ENCODE measurements around the gene NKIRAS1. TPM values are rescaled to one million over a fixed set of nuclear protein-coding genes. Genes with fewer than 3 reads are reported as not detected.
A peak's percentile ranks its signal among the peaks of the same experiment; 100 is the strongest.

NKIRAS1 gene
- total and polyA plus RNA-seq, 2 donors (not counting 1 experiment from before 2014, with no cell fraction given) = 1.6 to 4.7 TPM

DNA sequence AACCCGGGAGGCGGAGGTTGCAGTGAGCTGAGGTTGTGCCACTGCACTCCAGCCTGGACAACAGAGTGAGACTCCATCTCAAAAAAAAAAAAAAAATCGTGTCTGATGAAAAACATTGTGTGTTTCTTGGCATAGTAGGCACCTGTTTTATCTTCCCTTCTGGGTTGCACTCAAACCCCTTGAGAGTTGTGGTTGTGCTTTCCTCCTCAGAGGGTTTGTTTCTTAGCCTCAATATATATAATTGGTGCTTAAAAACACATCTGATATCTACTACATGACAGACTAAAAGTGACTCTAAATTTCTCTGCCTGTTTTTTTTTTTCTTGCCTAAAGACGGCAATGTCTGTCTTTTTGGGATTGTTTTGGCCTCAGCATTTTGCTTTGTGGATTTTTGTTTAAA is 35.9 kb upstream of the NKIRAS1 start:
- Mint-ChIP-seq H3K4me1 (peaks cover 70% of the 10 kb centered on the region), H3K4me3 (peak overlapping the region; percentile 75), H3K27ac (peak overlapping the region; percentile 88), H3K9me3 (ENCODE audit: insufficient read depth) (peaks cover 3% of the 10 kb centered on the region), H3K27me3 (no peaks in the 10 kb centered on the region)
- TF ChIP-seq EZH2 (IDR thresholded peaks at IDR 0.05; ENCODE audit: borderline replicate concordance, insufficient read depth, low read depth, low read length, poor library complexity, severe bottlenecking) = no peak
- TF ChIP-seq, protein P1, sequence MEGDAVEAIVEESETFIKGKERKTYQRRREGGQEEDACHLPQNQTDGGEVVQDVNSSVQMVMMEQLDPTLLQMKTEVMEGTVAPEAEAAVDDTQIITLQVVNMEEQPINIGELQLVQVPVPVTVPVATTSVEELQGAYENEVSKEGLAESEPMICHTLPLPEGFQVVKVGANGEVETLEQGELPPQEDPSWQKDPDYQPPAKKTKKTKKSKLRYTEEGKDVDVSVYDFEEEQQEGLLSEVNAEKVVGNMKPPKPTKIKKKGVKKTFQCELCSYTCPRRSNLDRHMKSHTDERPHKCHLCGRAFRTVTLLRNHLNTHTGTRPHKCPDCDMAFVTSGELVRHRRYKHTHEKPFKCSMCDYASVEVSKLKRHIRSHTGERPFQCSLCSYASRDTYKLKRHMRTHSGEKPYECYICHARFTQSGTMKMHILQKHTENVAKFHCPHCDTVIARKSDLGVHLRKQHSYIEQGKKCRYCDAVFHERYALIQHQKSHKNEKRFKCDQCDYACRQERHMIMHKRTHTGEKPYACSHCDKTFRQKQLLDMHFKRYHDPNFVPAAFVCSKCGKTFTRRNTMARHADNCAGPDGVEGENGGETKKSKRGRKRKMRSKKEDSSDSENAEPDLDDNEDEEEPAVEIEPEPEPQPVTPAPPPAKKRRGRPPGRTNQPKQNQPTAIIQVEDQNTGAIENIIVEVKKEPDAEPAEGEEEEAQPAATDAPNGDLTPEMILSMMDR (IDR thresholded peaks at IDR 0.05) = no peak
- intact Hi-C loops (cut with micrococcal nuclease) = loop anchor here (1.0 to 10.0 kb wide), 2 partner anchors 95 to 1832 kb away; partner anchors contain the start of gene NGLY1
- POLR2A ChIA-PET = interaction anchor here (0.5 to 0.9 kb wide), 2 partner anchors 36 to 51 kb away, joined by 3 read pairs; partner anchors contain the start of genes NKIRAS1 and RPL15
- CTCF ChIA-PET = interaction anchor here (0.9 kb wide), 1 partner anchor 64 kb away, joined by 3 read pairs; no protein-coding TSS in a partner anchor
- ATAC-seq (ENCODE audit: low read depth) (peak; percentile 97), DNase-seq (peak; percentile 81)
- Histone ChIP-seq H4K20me1 (ENCODE audit: control insufficient read depth, insufficient read depth, low read length, poor library complexity, severe bottlenecking) (peaks cover 91% of the 10 kb centered on the region), H3K79me2 (ENCODE audit: control insufficient read depth, insufficient read depth, low read length) (peaks cover 95% of the 10 kb centered on the region), H3K4me2 (replicated peaks; ENCODE audit: low read depth, low read length, poor library complexity, severe bottlenecking) (peak overlapping the region; percentile 61), H3K27me3 (replicated peaks in 1 of 4; ENCODE audit: control extremely low read depth in 1 of 4, control insufficient read depth in 3 of 4, insufficient read depth in 4 of 4, low read length in 3 of 4) (no peaks in the 10 kb centered on the region), H3K4me3 (ENCODE audit: control extremely low read depth in 1 of 5, extremely low read depth in 1 of 5, insufficient read depth in 1 of 5, low read depth in 2 of 5, low read length in 4 of 5) (peak overlapping the region in 2 of 5 experiments; percentile 25 to 27), H2AFZ (ENCODE audit: insufficient read depth, low read depth, low read length, poor library complexity, severe bottlenecking) (no peak overlapping the region), H3K4me1 (ENCODE audit: control insufficient read depth in 2 of 2, insufficient read depth in 2 of 2, low read length in 2 of 2) (peaks cover 47% of the 10 kb centered on the region in 2 donors), H3K36me3 (replicated peaks in 1 of 2; ENCODE audit: control extremely low read depth in 1 of 2, control insufficient read depth in 1 of 2, extremely low read depth in 1 of 2, insufficient read depth in 2 of 2, low read length in 1 of 2) (peaks cover 2 to 10% of the 10 kb centered on the region in 2 experiments), H3K9ac (ENCODE audit: low read length) (peak overlapping the region; percentile 38), H3K27ac (ENCODE audit: low read length in 2 of 2) (peak overlapping the region; percentile 29 to 30), H3K9me3 (ENCODE audit: control extremely low read depth in 1 of 3, control insufficient read depth in 2 of 3, insufficient read depth in 1 of 3, low read length in 2 of 3) (peaks cover 0 to 5% (median 2%) of the 10 kb centered on the region in 3 donors)
- 50% methylated on average over 2 of the region's 4 CpGs for WGBS (ENCODE audit: insufficient coverage)

DNA sequence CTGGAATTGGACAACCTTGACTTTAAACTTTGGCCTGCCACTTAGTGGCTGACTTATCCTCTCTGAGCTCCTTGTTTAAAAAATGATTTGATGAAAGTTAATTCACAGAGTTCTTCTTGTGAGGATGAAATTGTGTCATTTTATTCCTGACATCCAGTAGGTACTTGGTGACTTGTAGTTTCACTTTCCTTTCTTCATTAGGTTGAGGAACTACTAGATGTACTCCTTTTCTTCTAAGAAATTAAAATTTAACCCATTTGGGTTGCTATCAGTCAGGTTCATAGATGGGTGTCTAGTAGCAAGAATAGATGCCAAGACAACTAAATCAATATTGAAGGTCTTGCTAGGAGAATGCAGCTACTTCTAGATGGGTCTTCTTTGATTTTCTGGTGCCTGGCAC is 33.5 kb upstream of the NKIRAS1 start:
- H3K27me3 Mint-ChIP-seq = no peaks in the 10 kb centered on the region
- Histone ChIP-seq H3K4me3 (ENCODE audit: control extremely low read depth in 1 of 5, extremely low read depth in 1 of 5, insufficient read depth in 1 of 5, low read depth in 2 of 5, low read length in 4 of 5) (peak overlapping the region in 3 of 5 experiments; percentile 5 to 41 (median 9)), H3K4me1 (ENCODE audit: control insufficient read depth in 2 of 2, insufficient read depth in 2 of 2, low read length in 2 of 2) (peaks cover 57 to 58% of the 10 kb centered on the region in 2 donors), H3K36me3 (replicated peaks in 1 of 2; ENCODE audit: control extremely low read depth in 1 of 2, control insufficient read depth in 1 of 2, extremely low read depth in 1 of 2, insufficient read depth in 2 of 2, low read length in 1 of 2) (peaks cover 0 to 8% of the 10 kb centered on the region in 2 experiments), H3K9ac (ENCODE audit: low read length) (peak overlapping the region; percentile 42), H3K4me2 (replicated peaks; ENCODE audit: low read depth, low read length, poor library complexity, severe bottlenecking) (peak overlapping the region; percentile 66), H3K27ac (ENCODE audit: low read length in 2 of 2) (peak overlapping the region; percentile 36 to 54), H3K79me2 (ENCODE audit: control insufficient read depth, insufficient read depth, low read length) (peaks cover 89% of the 10 kb centered on the region), H2AFZ (ENCODE audit: insufficient read depth, low read depth, low read length, poor library complexity, severe bottlenecking) (no peak overlapping the region), H3K27me3 (replicated peaks in 1 of 4; ENCODE audit: control extremely low read depth in 1 of 4, control insufficient read depth in 3 of 4, insufficient read depth in 4 of 4, low read length in 3 of 4) (no peaks in the 10 kb centered on the region), H4K20me1 (ENCODE audit: control insufficient read depth, insufficient read depth, low read length, poor library complexity, severe bottlenecking) (peaks cover 84% of the 10 kb centered on the region), H3K9me3 (ENCODE audit: control extremely low read depth in 1 of 3, control insufficient read depth in 2 of 3, insufficient read depth in 1 of 3, low read length in 2 of 3) (peaks cover 0 to 5% (median 2%) of the 10 kb centered on the region in 3 donors)
- peak overlapping the region; percentile 52 for H3K27ac Mint-ChIP-seq
- ChIA-PET CTCF (interaction anchor here (1.1 kb wide), 1 partner anchor 23 kb away, joined by 4 read pairs; no protein-coding TSS in a partner anchor), POLR2A (interaction anchor here (2.2 kb wide), 1 partner anchor 33 kb away, joined by 17 read pairs; the partner anchor contains the start of genes NKIRAS1 and RPL15)
- peaks cover 3% of the 10 kb centered on the region for H3K9me3 Mint-ChIP-seq (ENCODE audit: insufficient read depth)
- peaks cover 74% of the 10 kb centered on the region for H3K4me1 Mint-ChIP-seq
- intact Hi-C loops (cut with micrococcal nuclease) = loop anchor here (10.0 kb wide), 1 partner anchor 1835 kb away; the partner anchor contains the start of gene NGLY1
- peak overlapping the region; percentile 70 for H3K4me3 Mint-ChIP-seq
- no peak for ATAC-seq (ENCODE audit: low read depth)
- TF ChIP-seq, protein P1 (IDR thresholded peaks at IDR 0.05) = no peak
- TF ChIP-seq EZH2 (IDR thresholded peaks at IDR 0.05; ENCODE audit: borderline replicate concordance, insufficient read depth, low read depth, low read length, poor library complexity, severe bottlenecking) = no peak
- DNase-seq = peak; percentile 45

All from B cell (primary cell).